Transverse colon (tissue), 4 donors: ENCODE data around the gene SCD5. TPM values are rescaled to one million over a fixed set of nuclear protein-coding genes. Genes with fewer than 3 reads are reported as not detected.

Experiments
- DNase-seq: peaks from one replicate; pipeline ENCODE4 v3.0.0-alpha.2; 2019
- H3K27ac ChIP-seq, 4 donors: fragments of 200-600 bp; sonication (generic); 2 replicates each; pipeline ENCODE4 v1.5.1; 2016 to 2018; ENCODE audit warnings: inconsistent platforms in 4 of 4
- H3K27me3 ChIP-seq: fragments of 200-600 bp; sonication (generic); 2 replicates; pipeline ENCODE4 v1.5.1; 2017; ENCODE audit warnings: inconsistent platforms
- H3K36me3 ChIP-seq, 4 donors: fragments of 200-600 bp; sonication (generic); 2 replicates each; pipeline ENCODE4 v1.5.1; 2017 to 2019; ENCODE audit warnings: inconsistent platforms in 4 of 4
- H3K4me1 ChIP-seq, 4 donors: fragments of 200-600 bp; sonication (generic); 2 replicates each; pipeline ENCODE4 v1.5.1; 2017 to 2020; ENCODE audit warnings: inconsistent platforms in 4 of 4
- H3K4me3 ChIP-seq, 4 donors: fragments of 200-600 bp; sonication (generic); 1 replicate in 1 of 4; 2 replicates in 3 of 4; pipeline versions ENCODE4 v1.5.1 to v1.6.1; 2017 to 2019; ENCODE audit warnings: inconsistent platforms in 4 of 4
- H3K9me3 ChIP-seq, 2 donors: fragments of 200-600 bp; sonication (generic); 2 replicates each; pipeline ENCODE4 v1.5.1; 2017 to 2019; ENCODE audit warnings: inconsistent platforms in 2 of 2
- EP300 ChIP-seq: sonication (generic); formaldehyde crosslinking; IDR thresholded peaks from one replicate; pipeline ENCODE4 v1.6.1; 2017; ENCODE audit warnings: antibody characterized with exemption, low read depth
- POLR2A ChIP-seq: fragments of 450-650 bp; IDR thresholded peaks from one replicate; pipeline ENCODE4 v1.6.1; 2016; ENCODE audit warnings: antibody characterized with exemption, mild to moderate bottlenecking, moderate library complexity
- POLR2AphosphoS5 ChIP-seq, 3 donors: sonication (generic); formaldehyde crosslinking; IDR thresholded peaks; one replicate each; pipeline ENCODE4 v1.6.1; 2016; ENCODE audit warnings: antibody characterized with exemption in 3 of 3
- WGBS, 2 donors: methylation state at CpG; one replicate each; pipeline ENCODE4 v1.1.5; 2018; ENCODE audit warnings: low coverage in 1 of 2; 5-methylcytosine and 5-hydroxymethylcytosine counted together
- in situ Hi-C, 4 donors: fragments of 200-750 bp; cut with MboI; loops; one replicate each; pipeline versions ENCODE4 v1.15.0 to v1.15.1; 2017; ENCODE audit warnings: low sequenced_read_pairs in 3 of 4, low pct_ligation_motif_present in 1 of 4, low pct_unique_long_range_greater_than_20kb in 1 of 4
- intact Hi-C: fragments of 100-400 bp; cut with DNase I; formaldehyde crosslinking; loops from one replicate; pipeline ENCODE4 v1.15.1; 2023; ENCODE audit warnings: low total_unique reads
- total RNA-seq, 4 donors: library from RNA; depleted of rRNA; stranded (reverse); fragments of >200 nt; gene quantifications; one replicate each; pipeline ENCODE4 v1.1.0, GENCODE V29; 2016
- TF ChIP-seq, protein P1 (sequence below), 5 experiments: fragments of 200-600 bp in 3 of 5; fragments of 450-650 bp in 2 of 5; sonication (generic) in 3 of 5; IDR thresholded peaks; 1 replicate in 2 of 5; 2 replicates in 3 of 5; pipeline ENCODE4 v1.5.1; 2016 to 2017; ENCODE audit warnings: antibody characterized with exemption in 5 of 5, inconsistent platforms in 3 of 5, mild to moderate bottlenecking in 2 of 5, moderate library complexity in 1 of 5

SCD5 gene
- total RNA-seq, 4 donors from 2014 or later, result 1.5 to 7.5 (median 3.5) TPM

DNA sequence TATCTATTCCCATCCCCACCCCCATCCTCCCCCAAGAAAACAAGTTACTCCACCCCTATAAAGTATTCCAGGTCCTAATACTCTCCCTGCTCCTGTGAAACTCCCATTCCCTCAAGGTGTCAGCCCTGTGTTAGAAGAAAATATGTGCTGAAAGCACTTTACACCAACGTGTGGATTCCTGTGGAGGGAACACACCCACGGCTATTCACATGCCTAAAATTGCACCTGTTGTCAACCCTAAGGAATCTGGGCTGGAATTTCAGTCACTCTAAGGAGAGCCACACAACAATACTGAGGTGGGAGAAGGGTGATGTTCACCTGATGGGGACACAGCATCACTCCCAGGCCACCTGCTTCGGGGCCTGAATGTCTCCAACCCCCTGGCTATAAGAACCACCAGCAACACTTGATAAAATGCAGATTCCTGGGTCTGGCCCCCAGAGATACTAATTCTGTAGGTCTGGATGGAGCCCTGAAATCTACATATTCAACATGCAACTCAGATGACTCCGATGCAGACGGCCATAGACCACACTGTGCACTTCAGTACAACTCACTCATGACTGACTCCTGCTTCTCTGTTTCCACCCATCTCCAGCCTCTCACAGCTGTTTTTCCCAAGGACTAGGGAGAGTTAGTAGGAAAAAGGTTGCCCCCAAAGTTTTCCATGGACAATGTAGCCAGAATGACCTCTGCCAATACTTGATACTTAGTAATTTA lies 15.8 kb downstream of the SCD5 start:
- intact Hi-C loops, result no loop called here
- 55 to 100% methylated on average over 1 to 5 of the region's 5 CpGs for WGBS, 2 donors
- Histone ChIP-seq H3K4me3 (no peak overlapping the region), H3K27me3 (no peaks in the 10 kb centered on the region), H3K27ac (no peak overlapping the region), H3K36me3 (no peaks in the 10 kb centered on the region), H3K9me3 (no peaks in the 10 kb centered on the region), H3K4me1 (peaks cover 10 to 24% (median 15%) of the 10 kb centered on the region in 4 donors)
- DNase-seq, result no peak
- TF ChIP-seq, protein P1, sequence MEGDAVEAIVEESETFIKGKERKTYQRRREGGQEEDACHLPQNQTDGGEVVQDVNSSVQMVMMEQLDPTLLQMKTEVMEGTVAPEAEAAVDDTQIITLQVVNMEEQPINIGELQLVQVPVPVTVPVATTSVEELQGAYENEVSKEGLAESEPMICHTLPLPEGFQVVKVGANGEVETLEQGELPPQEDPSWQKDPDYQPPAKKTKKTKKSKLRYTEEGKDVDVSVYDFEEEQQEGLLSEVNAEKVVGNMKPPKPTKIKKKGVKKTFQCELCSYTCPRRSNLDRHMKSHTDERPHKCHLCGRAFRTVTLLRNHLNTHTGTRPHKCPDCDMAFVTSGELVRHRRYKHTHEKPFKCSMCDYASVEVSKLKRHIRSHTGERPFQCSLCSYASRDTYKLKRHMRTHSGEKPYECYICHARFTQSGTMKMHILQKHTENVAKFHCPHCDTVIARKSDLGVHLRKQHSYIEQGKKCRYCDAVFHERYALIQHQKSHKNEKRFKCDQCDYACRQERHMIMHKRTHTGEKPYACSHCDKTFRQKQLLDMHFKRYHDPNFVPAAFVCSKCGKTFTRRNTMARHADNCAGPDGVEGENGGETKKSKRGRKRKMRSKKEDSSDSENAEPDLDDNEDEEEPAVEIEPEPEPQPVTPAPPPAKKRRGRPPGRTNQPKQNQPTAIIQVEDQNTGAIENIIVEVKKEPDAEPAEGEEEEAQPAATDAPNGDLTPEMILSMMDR (IDR thresholded peaks at IDR 0.05), result no peak
- TF ChIP-seq POLR2AphosphoS5 (IDR thresholded peaks at IDR 0.05), result no peak
- TF ChIP-seq EP300, result no peak
- no peak for TF ChIP-seq POLR2A
- in situ Hi-C loops, result no loop called here

DNA sequence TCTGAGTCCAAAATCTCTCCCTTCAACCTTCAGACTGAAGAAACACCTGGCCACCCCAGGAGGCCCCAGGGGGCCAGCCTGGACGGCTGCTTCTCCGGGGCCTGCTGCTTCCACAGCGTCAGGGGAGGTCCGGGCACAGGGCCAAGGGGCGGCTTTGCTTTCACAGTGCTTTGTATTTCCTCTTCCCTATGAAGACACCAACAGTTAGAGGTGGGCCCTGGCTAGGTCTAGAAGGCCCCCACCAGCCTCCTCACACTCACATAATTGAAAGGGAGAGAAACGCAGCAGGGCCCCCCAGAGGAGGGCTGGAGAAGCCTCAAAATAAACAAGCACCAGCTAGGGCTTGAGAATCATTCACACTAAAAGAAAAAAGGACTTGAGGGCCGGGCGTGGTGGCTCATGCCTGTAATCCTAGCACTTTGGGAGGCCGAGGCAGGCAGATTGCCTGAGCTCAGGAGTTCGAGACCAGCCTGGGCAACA lies 17.8 kb downstream of the SCD5 start:
- peak; percentile 72 for DNase-seq

DNA sequence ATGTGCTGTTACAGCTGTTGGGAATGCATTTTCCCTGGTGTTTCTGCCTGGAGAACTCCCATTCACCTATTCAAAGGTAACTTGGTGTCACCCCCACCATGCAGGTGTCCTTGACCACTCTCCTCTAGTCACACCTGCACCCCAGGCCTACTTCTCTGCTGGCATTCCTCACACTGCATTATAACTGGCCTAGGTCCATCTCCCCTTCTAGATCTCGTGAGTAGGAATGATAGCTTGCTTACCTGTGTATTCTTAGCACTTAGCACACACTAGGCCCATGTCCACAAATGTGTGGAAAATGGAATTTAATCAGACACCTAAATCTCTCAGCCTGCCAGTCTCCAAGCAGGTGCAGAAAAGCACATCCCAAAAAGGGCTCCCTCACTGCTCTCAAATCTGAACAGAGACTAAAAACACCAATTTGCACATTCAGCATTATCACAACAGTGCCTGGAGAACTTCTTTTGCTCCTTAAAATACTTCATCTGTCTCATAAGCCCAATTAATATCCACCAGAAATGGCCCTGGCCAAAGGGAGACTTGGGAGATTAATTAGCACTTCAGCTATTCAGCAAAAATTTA lies 18.3 kb downstream of the SCD5 start:
- DNase-seq, result no peak
- intact Hi-C loops, result no loop called here
- peaks cover 8 to 20% (median 12%) of the 10 kb centered on the region in 4 donors for H3K4me1 ChIP-seq

More for the DNA sequence above, 17.8 kb downstream of the SCD5 start:
- Histone ChIP-seq H3K27ac (peak overlapping the region in 1 of 4 donors; percentile 11), H3K36me3 (no peaks in the 10 kb centered on the region), H3K9me3 (no peaks in the 10 kb centered on the region), H3K4me3 (no peak overlapping the region), H3K27me3 (no peaks in the 10 kb centered on the region), H3K4me1 (peaks cover 10 to 24% (median 15%) of the 10 kb centered on the region in 4 donors)
- intact Hi-C loops, result no loop called here
- in situ Hi-C loops, result no loop called here
- TF ChIP-seq POLR2AphosphoS5 (IDR thresholded peaks at IDR 0.05) (no peak), POLR2A (no peak), EP300 (no peak)
- TF ChIP-seq, protein P1 (IDR thresholded peaks at IDR 0.05), result no peak
- 0 to 23% methylated on average over 1 to 10 of the region's 10 CpGs for WGBS, 2 donors

DNA sequence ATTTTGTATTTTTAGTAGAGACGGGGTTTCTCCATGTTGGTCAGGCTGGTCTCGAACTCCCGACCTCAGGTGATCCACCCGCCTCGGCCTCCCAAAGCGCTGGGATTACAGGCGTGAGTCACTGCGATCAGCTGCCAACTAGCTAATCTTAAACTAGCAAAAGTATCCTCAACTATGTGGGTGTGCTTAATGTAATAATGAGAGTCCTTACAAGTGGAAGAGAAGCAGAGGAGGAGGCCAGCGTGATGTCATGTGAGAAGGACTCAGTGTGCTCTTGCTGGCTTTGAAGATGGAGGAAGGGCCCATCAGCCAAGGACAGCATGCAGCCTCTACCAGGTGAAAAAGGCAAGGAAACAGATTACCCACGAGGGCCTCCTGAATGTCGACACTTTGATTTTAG lies 19.6 kb downstream of the SCD5 start:
- no peak for DNase-seq
- no peaks in the 10 kb centered on the region for H3K27me3 ChIP-seq
- H3K4me3 ChIP-seq, result no peak overlapping the region
- no peak overlapping the region for H3K27ac ChIP-seq
- intact Hi-C loops, result no loop called here
- WGBS, 2 donors, result 90% methylated on average over 11 of the region's 11 CpGs; no CpG with 5 or more reads in 1 of the 2 donors
- TF ChIP-seq EP300, result no peak
- no peak for TF ChIP-seq POLR2A
- TF ChIP-seq POLR2AphosphoS5 (IDR thresholded peaks at IDR 0.05), result no peak
- TF ChIP-seq, protein P1 (IDR thresholded peaks at IDR 0.05), result no peak
- H3K9me3 ChIP-seq, result no peaks in the 10 kb centered on the region
- peaks cover 7 to 12% (median 8%) of the 10 kb centered on the region in 4 donors for H3K4me1 ChIP-seq
- in situ Hi-C loops, result no loop called here
- H3K36me3 ChIP-seq, result no peaks in the 10 kb centered on the region

More for the DNA sequence above, 18.3 kb downstream of the SCD5 start:
- H3K27me3 ChIP-seq, result no peaks in the 10 kb centered on the region
- H3K27ac ChIP-seq, result no peak overlapping the region
- no peaks in the 10 kb centered on the region for H3K36me3 ChIP-seq
- no peaks in the 10 kb centered on the region for H3K9me3 ChIP-seq
- in situ Hi-C loops, result no loop called here
- 55% methylated on average over 1 of the region's 1 CpG; no CpG with 5 or more reads in 1 of the 2 donors for WGBS, 2 donors
- TF ChIP-seq EP300 (no peak), POLR2A (no peak), POLR2AphosphoS5 (IDR thresholded peaks at IDR 0.05) (no peak)
- TF ChIP-seq, protein P1 (IDR thresholded peaks at IDR 0.05), result no peak
- H3K4me3 ChIP-seq, result no peak overlapping the region
